GM21529 (cell line): ENCODE measurements around the gene SLC12A4.
"Not testable (repeated sequence)": the region's sequence is repeated elsewhere in the genome, so short reads cannot be mapped to it uniquely, and the experiment has no call there.

Experiments
- ATAC-seq: cut with Tn5 transposase; IDR thresholded peaks from one replicate; pipeline ENCODE4 v1.9.1; 2021; ENCODE audit not compliant: unreplicated experiment

SLC12A4 gene

GRCh38 chr16:67942510-67943255, 25.8 kb downstream of the SLC12A4 start:
- ATAC-seq, result no peak

- no peak for ATAC-seq
These were observed 26.3 kb downstream of the SLC12A4 start for GRCh38 chr16:67942200-67942509.

GRCh38 chr16:67941469-67942199, 26.8 kb downstream of the SLC12A4 start:
- ATAC-seq, result no peak

- no peak for ATAC-seq
These were observed 27.9 kb downstream of the SLC12A4 start for GRCh38 chr16:67940446-67941089.

GRCh38 chr16:67939507-67940445, 28.7 kb downstream of the SLC12A4 start:
- no peak for ATAC-seq

GRCh38 chr16:67937713-67938112, 30.7 kb downstream of the SLC12A4 start:
- ATAC-seq, result not testable (repeated sequence)

GRCh38 chr16:67936880-67937605, 31.4 kb downstream of the SLC12A4 start:
- ATAC-seq, result peak; percentile 48

GRCh38 chr16:67936124-67936879, 32.1 kb downstream of the SLC12A4 start, which contains the start of gene PSMB10:
TSS of gene PSMB10 (minus strand) at chr16:67936850. CDS start at chr16:67936749, 101 bp downstream.
- peak; percentile 3 for ATAC-seq

GRCh38 chr16:67935402-67936123, 32.9 kb downstream of the SLC12A4 start:
- peak; percentile 91 for ATAC-seq

GRCh38 chr16:67935101-67935401, 33.4 kb downstream of the SLC12A4 start:
- ATAC-seq, result no peak

- no peak for ATAC-seq
These were observed 33.9 kb downstream of the SLC12A4 start for GRCh38 chr16:67934306-67935100.

- ATAC-seq, result no peak
These were observed 34.6 kb downstream of the SLC12A4 start for GRCh38 chr16:67933805-67934204.

GRCh38 chr16:67932462-67932840, 36.0 kb downstream of the SLC12A4 start:
- no peak for ATAC-seq

- ATAC-seq, result no peak
These were observed 36.5 kb downstream of the SLC12A4 start, which contains the start of gene CTRL for GRCh38 chr16:67931712-67932461. TSS of gene CTRL (minus strand) at chr16:67931862. CDS start at chr16:67931852, 10 bp downstream.

- no peak for ATAC-seq
These were observed 37.7 kb downstream of the SLC12A4 start for GRCh38 chr16:67930678-67931211.

GRCh38 chr16:67930191-67930590, 38.2 kb downstream of the SLC12A4 start:
- no peak for ATAC-seq
